ENCODE measurements around the gene PROSER1. TPM values are rescaled to one million over a fixed set of nuclear protein-coding genes. Genes with fewer than 3 reads are reported as not detected.
"Not testable (repeated sequence)": the region's sequence is repeated elsewhere in the genome, so short reads cannot be mapped to it uniquely, and the experiment has no call there.

Gene PROSER1
- total RNA-seq, 1 experiment from 2014 or later: 33.5 TPM

DNA sequence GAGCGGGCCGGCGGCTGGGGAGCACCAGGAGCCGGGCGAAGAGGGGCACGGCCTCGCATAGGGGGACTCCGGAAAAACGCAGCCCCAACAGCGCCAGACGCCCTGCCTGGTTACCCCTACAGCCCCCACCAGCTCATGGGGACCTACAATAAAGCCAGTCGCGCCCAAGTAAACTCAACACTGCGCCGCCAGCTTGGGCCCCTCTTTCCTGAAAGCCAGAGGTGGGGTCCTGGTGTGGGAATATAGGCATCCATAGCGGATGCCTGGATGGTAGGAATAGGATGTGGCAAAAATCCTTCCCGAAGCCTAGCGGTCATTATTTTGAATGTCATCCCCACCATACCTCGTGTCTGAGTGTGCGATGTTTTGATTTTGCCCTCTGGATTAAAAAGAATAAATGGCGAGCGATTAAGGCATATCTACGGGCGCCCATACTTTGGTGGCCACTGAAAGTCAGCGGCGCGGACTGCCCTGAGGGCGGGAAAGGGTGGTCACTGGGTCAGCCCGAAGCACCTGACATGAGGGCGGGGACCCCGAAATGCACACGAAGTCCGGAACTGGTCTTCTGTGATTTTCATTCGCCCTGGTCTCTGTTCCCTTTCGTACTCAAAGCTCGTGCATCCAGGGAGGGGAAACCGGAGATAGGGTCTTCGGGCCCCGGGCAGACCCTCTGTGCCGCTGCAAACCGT is at the start of gene PROSER1, which contains the start of gene NHLRC3 (continued):
- TF ChIP-seq, protein P1, sequence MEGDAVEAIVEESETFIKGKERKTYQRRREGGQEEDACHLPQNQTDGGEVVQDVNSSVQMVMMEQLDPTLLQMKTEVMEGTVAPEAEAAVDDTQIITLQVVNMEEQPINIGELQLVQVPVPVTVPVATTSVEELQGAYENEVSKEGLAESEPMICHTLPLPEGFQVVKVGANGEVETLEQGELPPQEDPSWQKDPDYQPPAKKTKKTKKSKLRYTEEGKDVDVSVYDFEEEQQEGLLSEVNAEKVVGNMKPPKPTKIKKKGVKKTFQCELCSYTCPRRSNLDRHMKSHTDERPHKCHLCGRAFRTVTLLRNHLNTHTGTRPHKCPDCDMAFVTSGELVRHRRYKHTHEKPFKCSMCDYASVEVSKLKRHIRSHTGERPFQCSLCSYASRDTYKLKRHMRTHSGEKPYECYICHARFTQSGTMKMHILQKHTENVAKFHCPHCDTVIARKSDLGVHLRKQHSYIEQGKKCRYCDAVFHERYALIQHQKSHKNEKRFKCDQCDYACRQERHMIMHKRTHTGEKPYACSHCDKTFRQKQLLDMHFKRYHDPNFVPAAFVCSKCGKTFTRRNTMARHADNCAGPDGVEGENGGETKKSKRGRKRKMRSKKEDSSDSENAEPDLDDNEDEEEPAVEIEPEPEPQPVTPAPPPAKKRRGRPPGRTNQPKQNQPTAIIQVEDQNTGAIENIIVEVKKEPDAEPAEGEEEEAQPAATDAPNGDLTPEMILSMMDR (IDR thresholded peaks at IDR 0.05 in 2 of 3, conservative IDR thresholded peaks at IDR 0.05 in 1 of 3; ENCODE audit: borderline replicate concordance in 1 of 3, insufficient read depth in 1 of 3, low read depth in 2 of 3, low read length in 2 of 3): no peak
- TF ChIP-seq POLR2AphosphoS5 (IDR thresholded peaks at IDR 0.05; ENCODE audit: low read depth, low read length): peak; percentile 55
- TF ChIP-seq EZH2 (IDR thresholded peaks at IDR 0.05): no peak

GRCh38 chr13:39086251-39086945 is 48.5 kb upstream of the PROSER1 start:
- POLR2A ChIA-PET; H3K27ac ChIP-seq (ENCODE audit: low read depth, low read length); ATAC-seq; H3K4me3 ChIP-seq (replicated peaks in 1 of 2; ENCODE audit: low read depth in 1 of 2, low read length in 2 of 2); H3K9ac ChIP-seq (ENCODE audit: low read length); H3K79me2 ChIP-seq (ENCODE audit: insufficient read depth, low read length); H2AFZ ChIP-seq (ENCODE audit: low read depth, low read length, poor library complexity, severe bottlenecking); H3K4me2 ChIP-seq (ENCODE audit: low read length); H3K9me2 ChIP-seq (ENCODE audit: insufficient read depth); intact Hi-C loops (cut with micrococcal nuclease); H3K4me1 ChIP-seq (ENCODE audit: control insufficient read depth in 1 of 2, insufficient read depth in 2 of 2, low read length in 2 of 2); BruUV-seq (replicated peaks); H3K36me3 ChIP-seq (ENCODE audit: control insufficient read depth in 1 of 2, insufficient read depth in 2 of 2, low read length in 2 of 2); DNase-seq (ENCODE audit: low read depth, low spot score); CTCF ChIA-PET; H3K9me3 ChIP-seq (ENCODE audit: control insufficient read depth in 1 of 2, insufficient read depth in 1 of 2, low read depth in 1 of 2, low read length in 2 of 2); RAD21 ChIA-PET (ENCODE audit: low non-redundant PET in 1 of 2, low total read pairs in 2 of 2, uncharacterized antibody in 2 of 2, unreplicated experiment in 2 of 2); H4K20me1 ChIP-seq (ENCODE audit: insufficient read depth): not testable (repeated sequence)
- peaks cover 52% of the 10 kb centered on the region for H3K27me3 ChIP-seq (ENCODE audit: insufficient read depth, low read length)
